Amniotic epithelial cell (primary cell): ENCODE results near the gene ASS1.

Source experiments
- DNase-seq: peaks from one replicate; pipeline ENCODE4 v3.0.0-alpha.2; 2010; ENCODE audit warnings: low read depth

Gene ASS1

DNA sequence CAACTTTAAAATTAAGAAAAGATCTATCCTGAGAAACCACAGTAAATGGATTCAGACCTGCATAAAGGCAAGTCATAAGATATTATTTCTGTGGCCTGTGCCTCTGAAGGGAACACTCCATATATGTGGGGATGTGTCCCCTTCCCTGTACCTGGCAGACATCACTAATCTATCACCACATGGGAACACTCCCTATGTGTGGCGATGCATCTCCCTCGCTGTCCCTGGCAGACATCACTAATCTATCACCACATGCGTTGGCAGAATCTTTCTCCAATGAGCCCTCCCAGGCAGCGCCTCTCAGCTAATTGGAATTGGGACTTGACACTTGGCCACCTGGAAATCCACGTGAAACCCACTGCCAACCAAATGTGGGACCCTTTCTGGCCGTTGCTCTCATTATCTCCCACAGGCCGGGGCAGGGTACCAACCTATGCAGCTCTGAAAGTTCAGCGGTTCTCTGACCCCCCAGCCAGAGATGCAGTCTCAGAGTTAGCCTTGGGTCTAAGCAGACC is 25.2 kb upstream of the ASS1 start:
- DNase-seq = no peak

DNA sequence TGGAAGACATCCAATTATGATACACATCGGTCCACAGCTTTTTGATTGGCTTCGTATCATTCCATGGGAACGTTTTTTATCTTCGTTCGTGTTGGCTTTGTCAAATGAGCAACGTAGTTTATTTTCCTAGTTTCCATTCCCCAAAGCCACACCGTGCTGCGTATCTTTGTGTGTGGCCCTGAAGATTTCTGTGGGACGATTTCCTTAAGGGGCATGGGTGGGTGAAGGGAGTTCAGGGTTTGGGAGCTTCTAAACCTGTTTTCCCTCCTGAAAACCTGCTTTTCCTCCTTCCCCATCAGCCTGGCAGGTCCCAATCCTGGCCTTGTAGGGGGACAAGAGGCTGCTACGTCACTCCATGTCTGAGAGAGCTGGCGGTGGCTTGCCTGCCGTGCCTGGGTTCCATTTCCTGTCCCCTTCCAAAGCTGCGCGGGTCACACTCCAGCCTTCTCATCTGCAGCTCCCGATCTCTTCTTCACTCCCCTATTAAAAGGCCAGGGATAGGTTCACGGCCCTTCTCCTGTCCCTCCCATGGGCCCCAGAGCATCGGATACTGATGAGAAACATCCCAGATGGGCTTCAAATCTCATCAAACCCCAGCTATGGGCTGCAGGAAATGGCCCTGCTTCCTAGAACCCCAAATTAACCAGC is 23.5 kb upstream of the ASS1 start:
- no peak for DNase-seq

DNA sequence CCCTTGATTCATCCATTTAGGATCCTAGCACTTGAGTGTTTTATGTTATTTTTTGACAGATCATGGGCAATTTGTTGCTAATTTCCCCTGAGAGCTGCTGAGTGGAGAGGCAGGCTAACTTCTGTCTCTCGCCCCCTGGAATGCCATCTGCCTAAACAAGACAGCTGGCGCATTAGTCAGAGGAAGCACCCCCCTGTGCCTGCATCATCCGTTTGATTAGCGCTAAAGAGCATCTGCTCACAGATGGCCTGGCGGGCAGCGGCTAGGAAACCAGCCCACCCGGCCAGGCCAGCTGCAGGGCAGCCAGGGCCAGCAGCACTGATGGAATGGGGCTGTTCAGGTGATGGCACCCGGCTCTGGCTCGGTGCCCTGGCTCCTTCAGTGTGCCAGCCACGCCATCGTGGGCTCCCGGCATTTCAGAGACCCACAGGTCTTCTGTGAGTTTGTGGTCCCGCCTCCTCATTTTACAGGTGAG is 22.9 kb upstream of the ASS1 start:
- peak; percentile 14 for DNase-seq

DNA sequence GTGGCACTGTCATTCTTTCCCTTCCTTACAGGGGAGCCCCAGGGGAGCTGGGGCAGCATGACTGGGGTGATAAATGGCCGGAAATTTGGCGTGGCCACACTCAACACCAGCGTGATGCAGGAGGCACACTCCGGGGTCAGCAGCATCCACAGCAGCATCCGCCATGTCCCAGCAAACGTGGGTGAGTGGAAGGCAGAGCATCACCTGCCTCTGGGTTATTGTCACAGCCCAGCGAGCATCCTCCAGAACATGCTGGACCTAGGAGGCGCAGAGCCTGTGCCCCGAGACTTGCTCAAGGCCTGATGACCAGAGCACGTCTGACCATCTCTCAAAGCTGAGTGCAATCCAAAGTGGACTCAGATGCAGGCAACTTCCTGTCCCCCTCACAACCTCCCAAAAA is 22.2 kb upstream of the ASS1 start:
- DNase-seq = no peak

DNA sequence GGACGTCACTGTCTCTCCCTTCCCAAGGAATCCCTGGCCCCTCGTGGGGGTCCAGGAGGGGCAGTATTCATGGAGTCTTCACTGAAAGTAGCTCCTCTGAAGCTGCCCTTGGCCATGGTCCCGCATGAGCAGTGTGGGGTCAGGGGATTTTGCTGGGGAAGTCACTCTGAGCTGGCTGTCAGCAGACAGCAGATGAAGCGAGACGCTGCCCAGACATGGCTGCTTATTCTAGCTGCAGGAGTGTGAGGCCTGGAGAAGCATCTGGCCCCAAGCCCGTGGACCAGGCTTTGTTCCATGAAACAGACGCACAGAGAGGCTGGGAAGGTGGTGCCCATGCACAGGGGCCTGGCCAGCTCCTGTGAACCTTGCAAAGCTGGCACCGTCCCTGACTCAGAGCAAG is 21.5 kb upstream of the ASS1 start:
- DNase-seq = no peak

DNA sequence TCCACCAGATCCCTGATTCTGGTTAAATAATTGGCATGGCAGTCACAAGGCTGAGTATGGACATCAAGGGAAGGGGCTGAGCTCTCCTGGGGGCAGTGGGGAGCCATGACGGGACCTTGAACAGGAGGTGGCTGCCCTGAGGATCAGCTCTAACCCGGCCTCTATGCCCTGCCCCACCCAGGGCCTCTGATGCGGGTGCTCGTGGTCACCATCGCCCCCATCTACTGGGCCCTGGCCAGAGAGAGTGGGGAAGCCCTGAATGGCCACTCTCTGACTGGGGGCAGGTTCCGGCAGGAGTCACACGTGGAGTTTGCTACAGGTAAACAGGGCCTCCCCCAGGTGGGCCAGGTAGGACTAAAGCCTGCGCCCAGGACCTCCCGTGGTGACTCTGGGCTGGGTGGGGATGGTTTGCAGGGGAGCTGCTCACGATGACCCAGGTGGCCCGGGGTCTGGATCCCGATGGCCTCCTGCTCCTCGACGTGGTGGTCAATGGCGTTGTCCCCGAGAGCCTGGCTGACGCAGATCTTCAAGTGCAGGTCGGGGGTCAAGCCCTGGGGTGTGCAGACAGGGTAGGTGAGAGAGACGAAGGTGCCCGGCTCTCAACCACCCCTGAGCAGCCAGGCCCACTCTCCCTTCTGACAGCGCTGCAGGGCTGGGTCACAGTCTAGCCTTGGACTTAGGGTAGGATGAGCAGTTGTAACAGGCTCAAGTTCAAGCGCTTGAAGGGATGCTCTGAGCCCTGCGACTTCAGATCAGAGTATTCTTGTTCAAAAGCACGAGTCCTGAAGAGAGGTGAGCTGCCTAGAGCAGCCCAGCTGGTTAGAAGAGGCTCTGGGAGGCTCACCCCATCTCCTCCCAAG is 19.9 kb upstream of the ASS1 start:
- no peak for DNase-seq

DNA sequence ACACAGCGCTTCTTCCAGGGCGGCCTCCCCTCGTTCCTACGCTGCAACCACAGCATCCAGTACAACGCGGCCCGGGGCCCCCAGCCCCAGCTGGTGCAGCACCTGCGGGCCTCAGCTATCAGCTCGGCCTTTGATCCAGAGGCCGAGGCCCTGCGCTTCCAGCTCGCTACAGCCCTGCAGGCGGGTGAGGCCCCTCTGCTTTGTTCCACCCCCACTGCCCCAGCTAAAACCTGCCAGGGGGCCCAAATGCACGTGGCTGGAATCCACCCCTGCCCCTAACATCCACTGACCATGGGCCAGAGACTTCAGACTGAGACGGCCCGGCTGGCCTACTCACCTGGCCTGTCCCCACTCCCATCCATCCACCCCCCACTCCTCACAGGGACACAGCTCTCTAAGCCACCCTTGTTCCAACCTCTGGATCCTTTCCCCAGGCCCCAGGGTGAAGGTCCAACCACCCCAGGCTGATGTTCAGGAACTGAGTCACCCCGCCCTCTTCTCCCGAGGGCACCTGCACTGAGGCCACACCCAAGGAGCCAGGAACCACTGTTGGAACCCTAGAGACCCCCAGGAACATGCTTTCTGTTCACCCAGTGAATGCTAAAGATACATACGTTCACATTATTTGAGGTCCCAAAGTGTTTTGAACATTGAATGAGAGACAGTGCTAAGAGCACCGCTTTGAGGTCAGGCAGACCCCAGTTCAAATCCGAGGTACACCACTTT is 18.9 kb upstream of the ASS1 start:
- DNase-seq = no peak

DNA sequence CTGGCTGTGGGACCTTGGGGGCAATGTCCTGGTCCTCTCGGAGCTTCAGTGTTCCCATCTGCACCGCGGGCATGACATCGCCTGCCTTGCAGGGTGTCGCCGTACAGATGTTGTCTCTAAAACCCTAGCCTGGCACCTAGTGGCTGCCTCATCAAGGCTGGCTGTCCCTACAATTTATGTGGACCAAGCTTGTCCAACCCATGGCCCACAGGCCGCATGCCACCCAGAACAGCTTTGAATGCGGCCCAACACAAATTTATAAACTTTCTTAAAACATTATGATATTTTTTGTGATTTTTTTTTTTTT is 18.3 kb upstream of the ASS1 start:
- DNase-seq = no peak

DNA sequence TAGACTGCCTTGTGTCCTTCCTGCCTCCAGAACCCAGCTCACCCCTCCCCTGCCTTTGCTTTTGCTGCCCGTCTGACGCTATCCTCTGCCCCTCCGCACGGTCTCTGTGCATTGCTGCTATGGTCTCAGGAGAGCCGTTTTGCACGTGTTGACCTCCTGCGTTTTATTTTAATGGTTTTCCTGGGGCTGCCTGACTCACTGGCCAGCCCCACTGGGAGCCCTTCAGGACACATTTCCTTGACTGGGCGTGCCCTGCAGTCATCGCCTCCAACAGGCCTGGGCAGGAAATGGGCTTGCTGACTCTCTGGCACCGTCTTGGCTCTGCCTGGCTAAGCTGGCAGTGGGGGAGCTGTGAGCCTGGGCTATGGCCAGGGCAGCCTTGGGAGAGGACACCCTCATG is 17.9 kb upstream of the ASS1 start:
- no peak for DNase-seq

DNA sequence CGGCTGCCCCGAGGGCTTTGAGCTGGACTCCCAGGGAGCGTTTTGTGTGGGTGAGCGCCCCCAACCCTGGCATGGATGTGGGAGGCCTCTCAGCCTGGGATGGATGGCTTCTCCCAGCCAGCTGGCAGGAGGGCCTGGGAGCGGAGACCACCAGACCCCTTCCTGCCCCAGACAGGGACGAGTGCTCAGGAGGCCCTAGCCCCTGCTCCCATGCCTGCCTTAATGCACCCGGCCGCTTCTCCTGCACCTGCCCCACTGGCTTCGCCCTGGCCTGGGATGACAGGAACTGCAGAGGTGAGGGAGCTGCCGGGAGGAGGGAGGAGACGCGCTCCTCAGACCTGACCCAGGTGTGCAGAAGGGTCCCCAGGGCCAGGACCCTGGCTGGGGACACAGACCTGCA is 17.4 kb upstream of the ASS1 start:
- DNase-seq = no peak

DNA sequence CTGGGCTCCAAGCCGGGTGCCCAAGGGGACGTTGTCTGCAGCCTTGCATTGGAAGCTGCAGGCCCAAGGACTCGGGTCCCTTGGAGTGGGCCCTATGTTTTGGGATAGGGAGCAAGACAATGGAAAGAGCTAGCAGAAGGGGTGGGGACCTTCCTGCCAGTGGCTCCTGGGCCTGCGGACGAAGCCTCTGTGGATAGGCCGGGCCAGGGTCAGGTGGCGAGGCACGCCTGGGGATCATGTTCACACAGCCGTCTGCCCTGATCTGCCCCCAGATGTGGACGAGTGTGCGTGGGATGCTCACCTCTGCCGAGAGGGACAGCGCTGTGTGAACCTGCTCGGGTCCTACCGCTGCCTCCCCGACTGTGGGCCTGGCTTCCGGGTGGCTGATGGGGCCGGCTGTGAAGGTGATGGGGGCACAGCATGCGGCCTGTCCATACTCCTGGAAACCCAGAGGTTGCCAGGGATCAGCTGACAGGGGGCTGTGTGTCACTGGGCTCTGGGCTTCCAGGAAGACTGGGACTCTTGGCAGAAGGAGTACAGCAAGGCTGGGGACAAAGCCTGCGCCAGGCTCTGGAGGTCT is 16.6 kb upstream of the ASS1 start:
- DNase-seq = no peak

DNA sequence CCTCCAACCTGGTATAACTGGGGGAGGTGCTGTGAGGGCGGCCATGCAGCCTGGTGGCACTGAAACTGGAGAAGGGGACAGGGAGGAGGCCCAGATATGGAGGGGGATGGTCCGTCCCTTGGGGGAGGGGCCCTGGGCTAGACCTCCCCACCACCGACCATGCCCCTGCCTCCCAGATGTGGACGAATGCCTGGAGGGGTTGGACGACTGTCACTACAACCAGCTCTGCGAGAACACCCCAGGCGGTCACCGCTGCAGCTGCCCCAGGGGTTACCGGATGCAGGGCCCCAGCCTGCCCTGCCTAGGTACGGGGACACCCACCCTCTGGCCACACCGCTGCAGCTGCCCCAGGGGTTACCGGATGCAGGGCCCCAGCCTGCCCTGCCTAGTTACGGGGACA is 15.4 kb upstream of the ASS1 start:
- DNase-seq = no peak

DNA sequence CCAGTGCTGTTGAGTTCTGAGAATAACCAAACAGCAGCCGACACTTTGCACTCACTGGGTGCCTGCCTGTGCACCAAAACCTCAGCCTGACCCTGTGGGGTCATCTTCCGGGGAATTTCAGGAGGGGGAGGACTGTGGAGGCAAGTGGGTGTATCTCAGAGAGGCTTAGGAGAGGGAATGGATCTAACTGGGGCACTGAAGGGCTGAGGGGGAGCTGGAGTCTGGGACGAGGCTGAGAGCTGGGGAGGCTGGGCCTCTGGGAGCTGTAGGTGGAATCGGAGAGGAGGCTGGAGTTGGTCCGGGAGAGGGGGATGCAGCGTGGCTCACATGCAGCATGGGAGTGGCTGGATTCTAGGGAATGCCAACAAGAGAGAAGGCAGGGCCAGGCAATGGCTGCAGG is 14.9 kb upstream of the ASS1 start:
- DNase-seq = no peak

DNA sequence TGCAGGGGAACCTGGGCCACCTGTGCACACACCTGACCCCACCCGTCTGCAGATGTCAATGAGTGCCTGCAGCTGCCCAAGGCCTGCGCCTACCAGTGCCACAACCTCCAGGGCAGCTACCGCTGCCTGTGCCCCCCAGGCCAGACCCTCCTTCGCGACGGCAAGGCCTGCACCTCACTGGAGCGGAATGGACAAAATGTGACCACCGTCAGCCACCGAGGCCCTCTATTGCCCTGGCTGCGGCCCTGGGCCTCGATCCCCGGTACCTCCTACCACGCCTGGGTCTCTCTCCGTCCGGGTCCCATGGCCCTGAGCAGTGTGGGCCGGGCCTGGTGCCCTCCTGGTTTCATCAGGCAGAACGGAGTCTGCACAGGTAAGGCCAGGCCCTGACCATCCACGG is 14.5 kb upstream of the ASS1 start:
- DNase-seq = no peak

DNA sequence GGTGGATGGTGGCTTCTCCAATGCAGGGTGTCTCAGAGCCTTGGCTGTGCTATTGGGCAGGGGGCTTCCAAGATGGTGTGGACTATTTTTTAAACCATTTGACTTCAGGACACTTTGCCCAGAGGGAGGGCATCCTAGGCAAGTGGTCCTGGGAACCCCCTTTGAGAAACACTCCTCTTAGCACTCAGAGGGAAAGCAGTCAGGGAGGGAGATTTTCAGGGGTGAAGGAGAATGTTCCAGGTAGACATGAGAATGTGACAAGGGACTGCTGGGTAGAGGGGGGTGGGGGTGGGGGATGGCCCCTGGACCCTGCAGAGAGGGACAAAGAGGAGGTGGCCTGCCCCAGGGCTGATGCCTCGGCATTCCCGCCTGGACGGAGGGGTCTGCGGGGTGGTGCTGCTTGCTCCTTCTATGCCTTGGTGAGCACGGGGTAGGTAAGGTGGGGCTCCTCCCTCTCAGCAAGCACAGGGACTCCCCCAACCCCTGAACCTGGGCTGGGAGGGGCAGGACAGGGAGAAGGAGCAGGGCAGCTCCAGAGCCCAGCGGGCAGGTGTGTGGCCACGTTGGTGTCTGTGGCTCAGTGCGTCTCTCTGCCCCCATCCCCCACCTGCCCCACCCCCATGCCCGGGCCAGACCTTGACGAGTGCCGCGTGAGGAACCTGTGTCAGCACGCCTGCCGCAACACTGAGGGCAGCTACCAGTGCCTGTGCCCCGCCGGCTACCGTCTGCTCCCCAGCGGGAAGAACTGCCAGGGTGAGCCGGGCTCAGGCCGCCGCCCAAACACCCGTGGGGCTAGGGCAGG is 13.8 kb upstream of the ASS1 start:
- DNase-seq = no peak

DNA sequence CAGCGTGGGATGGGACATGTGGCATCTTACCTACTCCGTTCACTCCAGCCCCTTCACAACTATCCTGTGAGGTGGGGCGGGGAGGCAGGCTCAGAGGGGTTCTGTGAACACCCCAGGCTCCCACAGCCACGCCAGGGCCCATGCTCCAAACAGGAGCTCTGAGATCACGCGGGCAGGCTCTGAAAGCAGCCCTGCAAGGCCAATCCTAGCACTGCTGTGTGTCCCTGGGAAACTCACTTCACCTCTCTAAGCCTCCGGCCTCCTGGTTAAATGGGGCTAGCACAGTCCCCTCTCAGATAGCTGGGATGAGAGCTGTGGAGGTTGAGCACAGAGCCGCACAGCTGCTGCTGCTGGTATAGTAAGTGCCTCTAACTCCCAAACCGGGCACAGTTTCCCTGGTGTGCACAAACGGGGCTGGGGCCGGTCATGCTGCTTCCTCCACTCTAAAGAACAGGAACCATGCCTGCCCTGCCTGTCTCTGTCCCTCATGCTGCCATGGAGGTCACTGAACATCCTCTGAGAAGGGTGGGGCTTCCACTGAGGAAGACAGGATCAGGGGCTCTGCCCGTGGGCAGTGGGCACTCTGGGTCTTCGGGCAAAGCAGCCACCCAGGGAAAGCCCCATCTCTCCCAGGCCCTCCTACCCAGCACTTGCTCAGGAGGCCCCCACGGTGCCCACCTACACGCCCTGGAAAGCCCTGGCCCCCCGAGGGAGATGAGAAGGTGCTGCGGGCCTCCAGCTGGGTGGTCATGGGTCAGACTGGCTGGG is 13.0 kb upstream of the ASS1 start:
- DNase-seq = no peak

DNA sequence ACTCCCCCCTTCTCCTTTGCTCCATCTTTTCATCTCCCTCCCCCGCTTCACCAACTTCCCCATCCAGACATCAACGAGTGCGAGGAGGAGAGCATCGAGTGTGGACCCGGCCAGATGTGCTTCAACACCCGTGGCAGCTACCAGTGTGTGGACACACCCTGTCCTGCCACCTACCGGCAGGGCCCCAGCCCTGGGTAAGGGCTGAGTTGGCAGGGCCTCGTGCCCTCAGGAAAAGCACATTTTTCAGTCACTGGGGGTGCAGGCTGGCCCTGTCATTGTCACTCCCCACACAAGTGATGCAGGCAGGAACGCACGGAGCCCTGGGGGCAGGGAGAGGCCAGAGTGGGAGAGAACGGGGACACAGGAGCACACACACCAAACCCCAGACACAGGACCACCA is 12.4 kb upstream of the ASS1 start:
- no peak for DNase-seq

DNA sequence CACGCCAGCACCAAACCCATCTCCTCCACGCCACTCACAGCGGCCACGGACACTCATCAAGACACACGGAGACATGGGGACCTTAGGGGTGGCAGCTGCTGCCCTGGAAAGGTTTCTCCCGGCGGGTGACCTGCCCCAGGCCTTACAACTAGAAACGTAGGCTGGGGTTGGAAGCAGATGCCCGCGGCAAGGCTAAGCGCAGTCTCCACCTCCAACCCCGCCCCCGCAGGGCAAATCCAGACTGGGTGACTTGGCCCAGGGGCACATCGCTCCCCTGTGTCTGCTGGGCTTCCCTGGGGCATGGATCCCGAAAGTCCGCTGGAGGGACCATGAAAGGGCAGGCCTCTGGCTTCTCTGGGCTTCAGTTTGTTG is 12.0 kb upstream of the ASS1 start:
- no peak for DNase-seq

DNA sequence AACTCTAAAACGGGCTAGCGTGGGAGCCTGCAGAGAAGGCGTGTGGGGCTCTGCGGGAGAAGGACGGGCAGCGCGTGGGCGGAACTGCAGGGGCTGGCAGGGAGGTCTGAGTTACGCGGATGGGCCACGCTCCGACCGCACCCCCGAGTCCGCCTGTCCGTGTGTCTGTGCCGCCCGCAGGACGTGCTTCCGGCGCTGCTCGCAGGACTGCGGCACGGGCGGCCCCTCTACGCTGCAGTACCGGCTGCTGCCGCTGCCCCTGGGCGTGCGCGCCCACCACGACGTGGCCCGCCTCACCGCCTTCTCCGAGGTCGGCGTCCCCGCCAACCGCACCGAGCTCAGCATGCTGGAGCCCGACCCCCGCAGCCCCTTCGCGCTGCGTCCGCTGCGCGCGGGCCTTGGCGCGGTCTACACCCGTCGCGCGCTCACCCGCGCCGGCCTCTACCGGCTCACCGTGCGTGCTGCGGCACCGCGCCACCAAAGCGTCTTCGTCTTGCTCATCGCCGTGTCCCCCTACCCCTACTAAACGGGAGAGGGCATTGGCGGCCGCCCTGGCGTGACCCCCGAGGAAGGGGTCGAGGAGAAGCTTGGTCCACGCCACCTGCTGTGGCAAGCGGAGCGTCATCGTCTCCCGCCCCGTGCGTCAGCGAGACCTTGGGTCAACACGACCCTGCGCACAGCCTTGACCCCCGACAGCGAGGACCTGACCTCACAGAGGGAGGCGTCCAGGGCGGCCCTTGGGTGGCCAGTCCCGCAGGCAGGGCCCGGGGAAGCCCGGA is 11.4 kb upstream of the ASS1 start:
- peak; percentile 27 for DNase-seq

DNA sequence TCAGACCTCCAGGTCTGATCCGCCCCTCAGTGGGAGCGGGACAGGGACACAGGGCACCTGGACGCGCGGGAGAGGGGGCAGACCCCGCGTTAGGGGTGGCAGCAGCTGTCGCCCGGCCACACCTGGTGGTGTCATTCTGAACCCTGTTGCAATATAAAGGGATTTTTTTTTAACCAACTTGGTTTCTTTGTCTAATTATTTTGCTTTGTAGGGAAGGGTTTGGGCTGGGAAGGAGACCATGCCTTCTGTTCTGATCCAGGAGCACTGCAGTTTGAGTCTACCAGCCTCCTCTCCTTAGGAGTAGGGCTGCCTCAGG is 10.9 kb upstream of the ASS1 start:
- DNase-seq = no peak
